Heart left ventricle (tissue), 13 donors: ENCODE data around the gene CDH24.

ENCODE experiments used
- CTCF ChIP-seq, 12 donors: fragments of 200-600 bp; sonication (generic) in 4 of 12; IDR thresholded peaks; one replicate each; pipeline versions ENCODE4 v1.5.0 to v1.8.0; 2018 to 2022; ENCODE audit warnings: antibody characterized with exemption in 12 of 12, mild to moderate bottlenecking in 5 of 12
- POLR2A ChIP-seq, 2 donors: fragments of 450-650 bp; IDR thresholded peaks; one replicate each; pipeline ENCODE4 v1.6.1; 2017; ENCODE audit warnings: antibody characterized with exemption in 2 of 2, mild to moderate bottlenecking in 2 of 2, moderate library complexity in 2 of 2
- donor health status: ischemic (EF 13 %, LVEDD 7.1; RV severe dilation, severe dysfunction).
- donor health status: DM: no; HTN: yes; CAD: no.
- donor health status: DM: no; HTN: no; CAD: no.
- donor health status: ischemic (EF 25% LVEDD 6.9; RV normal size, moderate dysfunction).
- donor health status: ischemic (EF 25% LVEDD 5.7; RV mildly dilated, moderate dysfunction).
- donor health status: ischemic (EF 35%, LVEDD 5.7; RV mildly dilated, moderate dysfunction).
- donor health status: nonischemic (EF 11% LVEDD 7.7; RV severe dilation, severe dysfunction).
- donor health status: DM: yes; HTN: yes; CAD: no.
- donor health status: PGD.
- donor health status: ischemic (EF 29% LVEDD 5.4; RV normal size, mild dysfunction).
- donor health status: nonischemic (EF 23%, LVEDD 6.1; RV moderate dilation, normal function).

GRCh38 chr14:23093526-23093925, 36.2 kb upstream of the CDH24 start:
- TF ChIP-seq CTCF (IDR thresholded peaks at IDR 0.05): no peak
- no peak for TF ChIP-seq POLR2A (IDR thresholded peaks at IDR 0.05)
